GM10847 (cell line): ENCODE measurements around the gene TBC1D10A.

Experiments used
- POLR2A ChIP-seq: IDR thresholded peaks from 2 replicates; pipeline ENCODE4 v1.6.1; 2011; ENCODE audit not compliant: insufficient read length; ENCODE audit errors: extremely low read depth

TBC1D10A gene

DNA sequence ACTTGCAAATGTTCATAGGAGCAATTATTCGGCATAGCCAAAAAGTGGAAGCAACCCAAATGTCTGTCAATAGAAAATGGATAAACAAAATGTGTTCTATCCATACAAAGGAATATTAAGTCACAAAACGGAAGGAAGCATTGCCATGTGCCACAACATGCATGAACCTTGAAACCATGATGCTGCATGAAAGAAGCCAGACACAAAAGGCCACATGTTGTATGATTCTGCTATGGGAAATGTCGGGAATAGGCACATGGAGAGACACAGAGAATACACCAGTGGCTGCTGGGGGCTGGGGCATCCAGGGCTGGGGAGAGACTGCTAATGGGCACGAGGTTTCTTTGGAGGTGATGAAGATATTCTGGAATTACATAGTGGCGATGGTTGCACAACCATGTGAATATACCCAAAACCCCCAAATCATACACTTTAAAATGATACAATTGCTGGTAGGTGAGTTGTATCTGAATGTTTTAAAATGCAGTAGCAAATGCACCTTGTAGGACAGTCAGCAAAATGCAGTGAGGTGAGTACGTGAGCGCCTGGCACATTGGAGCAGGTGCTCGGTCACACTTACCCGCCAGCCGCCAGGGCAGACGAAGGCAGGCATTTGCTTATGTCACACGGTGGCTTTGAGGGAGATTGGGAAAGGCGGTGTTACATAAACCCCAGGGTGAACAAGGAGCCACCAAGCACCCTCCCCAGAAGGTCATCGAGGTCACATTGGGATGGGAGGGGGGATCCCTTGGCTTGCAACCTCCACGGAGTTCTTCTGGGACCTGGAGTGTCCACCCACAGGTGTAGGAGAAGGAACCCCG is 53.8 kb downstream of the TBC1D10A start:
- TF ChIP-seq POLR2A = no peak

DNA sequence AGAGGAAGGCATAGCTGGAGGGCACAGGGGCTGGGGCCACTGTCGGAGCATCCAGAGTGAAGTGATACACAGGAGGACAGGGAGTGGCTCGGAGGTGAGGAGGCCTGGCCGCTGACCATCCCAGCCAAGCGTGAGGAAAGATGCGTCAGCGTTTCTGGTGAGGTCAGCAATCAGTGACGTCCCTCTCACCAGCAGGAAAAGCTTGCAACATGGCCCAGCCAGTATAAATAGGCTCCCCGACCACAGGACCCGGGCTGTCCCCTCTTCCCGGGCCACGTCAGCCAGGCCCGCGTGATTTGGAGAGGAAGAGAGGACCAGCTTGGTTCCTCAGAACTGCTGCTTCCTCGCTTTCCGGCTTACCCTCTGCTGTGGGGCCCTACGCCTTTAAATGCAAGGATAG is 55.9 kb downstream of the TBC1D10A start:
- TF ChIP-seq POLR2A = no peak

DNA sequence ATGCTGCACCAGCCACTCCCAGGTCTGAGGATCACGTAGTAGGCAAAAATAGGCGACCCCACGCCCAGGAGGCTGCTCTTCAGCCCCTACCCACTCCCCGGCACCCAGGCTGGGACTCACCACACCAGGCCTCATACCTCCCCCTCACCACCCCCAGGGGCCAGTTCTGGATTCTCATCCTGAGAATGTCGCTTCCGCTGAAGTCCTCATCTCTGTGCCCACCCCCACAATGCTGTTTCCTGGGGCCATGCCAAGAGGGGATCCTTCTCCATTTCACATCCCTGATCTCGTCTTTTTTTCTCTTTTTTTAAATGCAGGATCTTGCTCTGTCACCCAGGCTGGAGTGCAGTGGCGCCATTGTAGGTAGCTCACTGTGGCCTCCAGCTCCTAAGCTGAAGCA is 58.4 kb downstream of the TBC1D10A start:
- no peak for TF ChIP-seq POLR2A

DNA sequence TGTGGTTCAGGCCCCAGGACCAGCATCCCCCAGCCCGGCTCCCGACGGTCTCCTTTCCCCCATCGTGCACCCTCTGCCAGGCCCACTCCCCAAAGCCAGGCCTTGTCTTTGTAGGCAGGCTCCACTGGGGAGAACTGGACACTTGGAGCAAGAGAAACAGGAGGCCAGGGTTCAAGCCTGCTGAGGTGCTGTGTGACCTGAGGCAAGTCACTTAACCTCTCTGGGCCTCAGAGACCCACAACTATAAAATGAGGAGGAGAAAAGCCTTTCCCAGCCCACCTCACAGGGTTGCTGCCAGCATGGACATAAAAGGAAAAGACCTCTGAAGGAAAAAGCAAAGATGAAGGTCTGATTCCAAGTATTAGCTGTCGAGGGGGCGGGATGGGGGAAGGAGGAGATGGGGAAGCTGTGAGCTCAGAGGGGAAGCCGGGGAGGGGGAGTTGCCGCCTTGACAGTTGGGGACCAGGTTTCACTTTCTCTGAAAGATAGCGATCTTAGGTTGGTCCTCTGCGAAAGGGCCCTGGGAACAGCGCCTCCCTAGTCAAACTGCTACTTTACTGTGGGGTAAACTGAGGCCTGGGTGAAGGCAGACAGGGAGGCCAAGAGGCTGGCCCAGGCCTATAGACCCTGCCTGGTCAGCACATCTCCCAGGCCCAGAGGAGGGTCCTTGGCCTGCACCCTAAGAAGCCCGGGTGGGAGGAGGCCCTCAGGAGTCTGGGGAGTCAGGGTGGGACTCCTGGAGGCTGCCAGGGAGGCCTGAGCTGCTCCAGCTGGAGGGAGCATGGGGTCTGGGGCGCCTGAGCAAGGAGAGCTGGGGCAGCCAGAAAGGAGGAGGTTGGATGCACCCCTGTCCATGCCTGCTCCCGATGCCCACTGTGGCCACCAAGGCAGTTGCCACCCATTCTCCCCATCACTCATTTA is 59.1 kb downstream of the TBC1D10A start:
- TF ChIP-seq POLR2A = no peak

DNA sequence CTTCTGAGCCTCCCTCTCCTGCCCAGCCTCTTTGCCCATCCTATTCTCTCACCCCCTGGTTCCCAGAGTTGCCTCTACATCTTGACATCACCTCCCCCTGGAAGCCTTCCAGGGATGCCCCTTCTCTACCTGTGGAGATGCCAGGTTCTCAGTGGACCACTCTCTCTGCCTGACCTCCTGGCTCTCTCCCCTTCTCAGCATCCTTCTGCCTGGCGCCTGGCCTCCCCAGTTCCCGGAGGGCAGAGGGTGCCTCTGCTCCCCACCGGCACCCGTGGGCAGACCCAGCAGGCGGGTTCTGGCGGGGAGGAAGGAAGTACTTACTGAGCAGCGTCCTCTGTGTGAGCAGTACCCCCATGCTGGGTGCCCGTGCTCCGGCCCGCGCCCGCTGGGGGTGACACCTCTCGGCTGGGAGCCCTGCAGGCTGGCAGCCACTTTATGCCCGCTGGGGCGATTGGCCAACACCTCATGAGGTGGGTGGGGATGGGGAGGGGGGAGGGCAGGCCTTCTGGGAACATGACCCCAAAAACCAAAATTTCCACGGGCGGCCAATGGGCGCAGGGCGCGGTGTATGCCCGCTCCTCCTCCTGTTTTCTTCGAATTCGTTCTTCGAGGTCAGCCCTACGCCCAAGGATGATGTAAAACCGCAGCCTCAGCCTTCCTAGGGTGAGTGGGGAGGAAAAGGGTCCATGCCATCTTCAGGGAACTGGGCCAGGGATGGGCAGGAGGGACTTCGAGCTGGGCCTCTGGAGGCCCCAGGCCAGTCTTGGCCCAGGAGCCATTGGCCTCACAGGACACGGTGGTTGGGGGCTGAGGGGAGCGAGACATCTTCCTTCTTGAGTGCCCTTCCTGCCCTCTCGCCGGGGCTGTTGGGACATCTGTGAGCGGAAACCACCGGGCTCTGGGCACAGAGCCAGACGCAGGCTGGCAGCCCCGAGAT is 60.0 kb downstream of the TBC1D10A start, which contains the start of gene OSM:
Gene OSM, minus strand, starts transcription at position 407 of the 937 bp plus-strand sequence. Its CDS starts 52 bp downstream, at position 355.
- TF ChIP-seq POLR2A = peak; percentile 18

DNA sequence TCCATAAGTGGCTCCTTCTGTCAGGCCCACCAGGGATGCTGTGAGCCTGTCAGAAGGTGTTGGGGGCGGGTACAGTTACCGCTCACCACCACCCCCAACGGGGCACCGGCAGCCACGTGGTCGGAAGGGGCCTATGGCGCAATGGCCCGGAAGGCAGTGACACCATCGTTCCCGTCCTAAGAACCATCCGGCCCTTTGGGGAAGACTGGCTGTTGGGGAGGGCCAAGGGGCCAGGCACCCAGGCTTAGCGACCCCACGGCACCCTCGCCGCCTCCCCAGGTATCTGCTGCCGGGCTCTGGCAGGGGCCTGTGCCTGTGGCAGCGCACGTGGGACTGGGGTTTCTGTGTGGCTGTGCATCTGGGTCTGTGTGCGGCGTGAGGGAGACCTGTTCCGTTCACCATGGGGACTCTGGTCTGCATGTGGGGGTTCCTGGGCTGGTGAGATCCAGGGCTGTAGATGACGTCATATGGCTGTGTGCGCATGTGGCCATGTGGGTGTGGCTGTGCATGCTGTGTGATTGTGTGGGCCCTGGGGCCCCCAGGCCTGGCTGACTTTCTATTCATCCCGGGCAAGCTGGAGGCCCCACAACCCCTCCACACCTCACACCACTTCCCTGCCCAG is 60.8 kb downstream of the TBC1D10A start:
- peak; percentile 52 for TF ChIP-seq POLR2A

DNA sequence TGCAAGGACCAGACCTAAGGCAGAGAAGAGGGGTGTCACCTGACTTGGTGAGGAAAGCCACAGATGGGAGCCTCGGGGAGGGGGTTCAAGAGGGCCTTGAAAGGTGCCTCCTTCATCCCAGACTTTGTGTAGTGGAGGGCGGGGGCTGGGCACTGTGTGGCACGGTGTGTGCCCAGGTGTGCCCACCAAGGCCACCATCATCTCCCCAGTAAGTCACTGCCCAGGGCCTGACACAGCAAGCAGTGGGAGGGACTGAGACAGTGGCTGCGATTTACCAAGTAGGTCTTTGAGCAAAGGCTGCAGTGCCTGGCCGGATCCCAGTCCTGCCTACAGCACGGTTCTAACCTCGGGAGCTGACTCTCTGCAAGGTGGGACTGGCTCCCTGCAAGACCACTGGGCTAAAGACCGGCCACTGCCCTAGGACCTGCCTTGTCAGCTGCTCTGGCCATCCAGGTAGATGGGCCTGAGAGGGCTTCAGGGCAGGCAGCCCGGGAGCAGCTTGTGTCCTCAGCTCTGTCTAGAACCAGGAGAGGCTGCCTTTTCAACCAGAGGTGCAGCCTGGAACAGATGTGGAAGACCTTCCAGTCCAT is 61.5 kb downstream of the TBC1D10A start:
- no peak for TF ChIP-seq POLR2A

DNA sequence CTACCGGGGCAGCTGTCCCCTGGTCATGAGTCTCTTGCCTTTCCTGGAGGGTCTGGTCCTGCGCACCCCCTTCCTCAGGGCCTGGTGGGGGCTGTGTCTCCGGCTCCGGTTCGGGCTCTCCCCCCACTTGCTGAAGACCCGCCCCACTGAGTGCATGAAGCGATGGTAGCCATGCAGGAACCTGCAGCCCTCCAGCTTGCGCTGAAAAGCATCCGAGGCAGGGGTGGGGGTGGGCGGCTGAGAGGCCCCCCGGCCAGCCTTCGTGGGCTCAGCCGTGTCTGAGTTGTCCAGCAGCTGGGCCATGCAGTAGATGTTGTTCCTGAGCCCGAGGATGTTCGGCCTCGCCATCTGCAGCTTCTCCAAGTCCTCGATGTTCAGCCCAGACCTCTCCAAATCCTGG is 62.9 kb downstream of the TBC1D10A start:
- TF ChIP-seq POLR2A = no peak

DNA sequence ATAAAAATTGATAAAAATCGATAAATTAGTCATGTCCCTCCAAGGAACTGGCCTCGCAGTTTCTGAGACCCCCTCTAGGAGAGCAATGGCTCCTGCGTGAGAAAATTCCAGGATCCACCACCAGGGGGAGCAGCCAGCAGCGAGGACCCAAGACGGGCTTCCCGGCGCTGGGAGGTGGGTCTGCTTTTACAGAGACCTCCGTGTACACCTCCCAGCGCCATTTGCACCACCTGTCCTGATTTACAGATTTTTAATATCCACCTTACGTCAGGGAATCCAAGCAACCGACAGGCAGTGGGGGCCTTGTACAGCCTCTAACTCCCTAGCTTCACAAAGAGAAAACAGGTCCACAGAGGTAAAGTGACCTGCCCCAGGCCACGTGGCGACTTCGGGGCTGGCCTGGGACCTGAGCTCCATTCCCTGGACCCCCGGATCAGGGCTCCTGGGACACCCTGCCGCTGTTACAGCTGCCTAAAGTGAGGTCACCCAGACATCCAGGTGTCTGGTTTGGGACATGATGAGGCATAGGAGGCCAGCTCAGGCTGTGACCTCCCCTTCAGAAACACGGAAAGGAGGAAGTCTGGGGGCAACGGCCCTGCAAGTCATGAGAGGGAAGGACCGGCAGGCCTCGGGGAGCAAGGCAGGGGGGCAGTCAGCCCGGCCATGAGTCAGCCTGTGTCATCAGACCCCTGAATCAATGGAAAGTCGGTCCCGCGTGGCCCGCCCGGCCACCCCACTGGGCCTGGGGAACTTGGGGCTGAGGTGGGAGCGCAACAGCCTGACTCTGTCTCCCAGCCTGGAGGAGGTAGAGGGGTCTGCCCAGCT is 63.6 kb downstream of the TBC1D10A start:
- TF ChIP-seq POLR2A = no peak

DNA sequence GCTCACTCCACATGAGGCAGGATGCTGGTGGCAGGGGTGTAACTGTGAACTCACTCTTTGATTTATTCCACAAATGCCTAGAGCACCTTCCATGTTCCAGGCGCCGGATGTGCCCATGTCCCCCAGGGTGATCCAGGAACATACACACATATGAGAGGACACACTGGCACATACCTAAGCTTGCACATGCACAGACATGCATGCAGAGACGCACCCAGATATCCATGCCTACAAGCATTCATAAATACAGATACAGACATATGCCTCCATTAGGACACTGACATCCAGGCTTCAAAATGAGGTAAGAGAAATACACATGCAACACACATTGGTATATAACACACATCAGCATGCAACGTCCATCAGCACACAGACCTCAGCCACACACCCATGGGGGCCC is 64.6 kb downstream of the TBC1D10A start:
- no peak for TF ChIP-seq POLR2A

DNA sequence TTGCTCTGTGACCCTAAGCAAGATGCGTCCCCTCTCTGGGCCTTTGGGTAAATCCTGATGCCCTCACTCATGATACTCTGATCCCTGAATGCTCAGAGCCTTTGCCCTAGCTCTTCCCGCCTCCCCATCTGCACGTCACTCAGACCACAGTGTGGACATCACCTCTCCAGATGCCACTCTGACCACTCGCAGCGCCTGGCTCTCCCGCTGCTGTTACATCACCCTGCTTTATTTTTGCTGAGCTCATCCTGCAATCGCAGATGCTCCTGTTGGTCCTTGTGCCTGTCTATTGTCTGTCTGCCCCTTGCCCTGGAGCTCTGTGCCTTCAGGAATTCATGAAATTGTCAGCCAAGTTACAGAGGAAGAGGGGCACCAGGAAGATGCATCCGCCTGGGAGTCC is 65.6 kb downstream of the TBC1D10A start:
- no peak for TF ChIP-seq POLR2A

DNA sequence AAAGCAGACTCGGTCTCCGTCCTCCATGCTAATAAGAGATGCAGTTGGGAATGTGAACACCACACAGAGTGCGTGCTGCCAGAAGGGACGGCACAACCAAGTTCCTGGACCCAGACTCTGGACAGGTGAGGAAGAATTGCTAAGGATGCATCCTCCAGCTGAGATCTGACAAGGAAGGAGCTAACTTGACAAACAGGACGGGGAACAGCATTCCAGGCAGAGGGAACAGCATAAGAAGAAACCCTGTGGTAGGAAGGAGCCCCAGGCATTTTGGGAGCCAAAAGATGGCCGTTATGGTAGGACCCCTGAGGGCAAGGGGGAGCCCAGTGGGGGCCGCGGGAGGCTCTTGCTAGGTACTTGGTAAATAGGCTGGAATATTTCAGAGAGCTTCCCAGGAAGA is 66.1 kb downstream of the TBC1D10A start:
- no peak for TF ChIP-seq POLR2A

DNA sequence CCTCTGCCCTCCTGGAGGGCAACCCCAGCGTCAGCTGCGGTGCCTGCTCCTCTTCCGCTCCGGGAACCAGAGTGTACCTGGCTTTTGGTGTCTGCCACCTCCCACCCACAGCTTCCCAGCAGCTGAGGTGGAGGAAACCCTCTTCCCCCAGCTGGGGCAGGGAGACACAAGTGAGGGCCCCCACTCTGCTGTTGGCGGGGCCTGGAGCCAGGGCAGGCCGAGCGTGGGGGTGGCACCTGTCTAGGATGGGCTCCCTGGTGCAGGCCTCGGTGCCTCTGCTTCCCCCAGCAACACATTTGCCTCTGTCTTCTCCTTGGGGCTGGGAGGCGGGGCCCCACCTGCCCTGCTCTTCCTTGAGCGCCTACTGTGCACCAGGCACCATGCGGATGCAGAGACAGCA is 66.5 kb downstream of the TBC1D10A start:
- TF ChIP-seq POLR2A = no peak

DNA sequence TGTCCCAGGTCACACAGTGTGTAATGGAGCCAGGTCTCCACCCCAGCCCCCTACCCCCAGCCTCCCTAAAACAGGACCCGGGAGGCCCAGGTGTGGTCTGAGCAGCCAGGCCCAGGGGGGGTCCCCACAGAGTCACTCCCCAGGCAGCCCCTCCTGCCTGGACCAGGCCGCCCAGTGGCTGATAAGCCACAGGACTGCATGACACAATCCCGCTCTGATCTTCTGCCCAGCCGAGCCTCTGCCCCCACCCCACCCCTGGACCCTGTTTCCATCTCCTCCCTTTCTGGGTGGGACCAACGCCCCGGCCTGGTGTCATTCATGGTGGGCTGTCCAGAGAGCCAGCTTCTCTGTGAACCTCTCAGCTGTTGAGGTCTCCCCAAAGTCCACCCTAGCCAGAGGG is 72.4 kb downstream of the TBC1D10A start:
- no peak for TF ChIP-seq POLR2A
